Measurements from ENCODE around the gene UCK1. TPM values are rescaled to one million over a fixed set of nuclear protein-coding genes. Genes with fewer than 3 reads are reported as not detected.
"Not testable (repeated sequence)": the region's sequence is repeated elsewhere in the genome, so short reads cannot be mapped to it uniquely, and the experiment has no call there.

Gene UCK1
- total and polyA plus RNA-seq, 2 experiments from 2014 or later: 48.8 to 57.1 TPM

DNA sequence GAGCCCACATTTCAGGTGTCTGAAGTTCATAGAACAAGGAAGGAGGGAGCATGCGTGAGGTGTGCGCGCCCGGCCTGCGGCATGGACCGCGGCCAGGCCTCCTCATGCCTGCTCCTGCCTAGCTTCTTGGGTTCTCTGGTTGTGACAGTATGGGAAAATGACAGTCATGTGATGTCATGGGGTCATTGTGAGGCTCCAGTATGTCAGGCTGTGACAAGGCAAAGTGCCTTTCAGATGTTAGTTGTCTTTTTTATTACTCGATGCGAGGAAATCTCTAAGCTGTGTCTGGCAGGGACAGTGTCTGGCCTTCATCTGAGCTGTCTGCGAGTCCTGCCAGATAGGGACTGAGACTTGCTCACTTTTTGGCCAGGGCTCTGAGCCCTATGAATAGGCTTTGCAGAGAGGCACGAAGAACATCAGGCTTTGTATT, 13.3 kb downstream of the UCK1 start:
- H3K36me3 ChIP-seq: peaks cover 49% of the 10 kb centered on the region
- peak overlapping the region; percentile 82 for H3K27ac ChIP-seq
- TF ChIP-seq, protein P1, sequence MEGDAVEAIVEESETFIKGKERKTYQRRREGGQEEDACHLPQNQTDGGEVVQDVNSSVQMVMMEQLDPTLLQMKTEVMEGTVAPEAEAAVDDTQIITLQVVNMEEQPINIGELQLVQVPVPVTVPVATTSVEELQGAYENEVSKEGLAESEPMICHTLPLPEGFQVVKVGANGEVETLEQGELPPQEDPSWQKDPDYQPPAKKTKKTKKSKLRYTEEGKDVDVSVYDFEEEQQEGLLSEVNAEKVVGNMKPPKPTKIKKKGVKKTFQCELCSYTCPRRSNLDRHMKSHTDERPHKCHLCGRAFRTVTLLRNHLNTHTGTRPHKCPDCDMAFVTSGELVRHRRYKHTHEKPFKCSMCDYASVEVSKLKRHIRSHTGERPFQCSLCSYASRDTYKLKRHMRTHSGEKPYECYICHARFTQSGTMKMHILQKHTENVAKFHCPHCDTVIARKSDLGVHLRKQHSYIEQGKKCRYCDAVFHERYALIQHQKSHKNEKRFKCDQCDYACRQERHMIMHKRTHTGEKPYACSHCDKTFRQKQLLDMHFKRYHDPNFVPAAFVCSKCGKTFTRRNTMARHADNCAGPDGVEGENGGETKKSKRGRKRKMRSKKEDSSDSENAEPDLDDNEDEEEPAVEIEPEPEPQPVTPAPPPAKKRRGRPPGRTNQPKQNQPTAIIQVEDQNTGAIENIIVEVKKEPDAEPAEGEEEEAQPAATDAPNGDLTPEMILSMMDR (IDR thresholded peaks at IDR 0.05; ENCODE audit: low read depth, low read length): no peak

DNA sequence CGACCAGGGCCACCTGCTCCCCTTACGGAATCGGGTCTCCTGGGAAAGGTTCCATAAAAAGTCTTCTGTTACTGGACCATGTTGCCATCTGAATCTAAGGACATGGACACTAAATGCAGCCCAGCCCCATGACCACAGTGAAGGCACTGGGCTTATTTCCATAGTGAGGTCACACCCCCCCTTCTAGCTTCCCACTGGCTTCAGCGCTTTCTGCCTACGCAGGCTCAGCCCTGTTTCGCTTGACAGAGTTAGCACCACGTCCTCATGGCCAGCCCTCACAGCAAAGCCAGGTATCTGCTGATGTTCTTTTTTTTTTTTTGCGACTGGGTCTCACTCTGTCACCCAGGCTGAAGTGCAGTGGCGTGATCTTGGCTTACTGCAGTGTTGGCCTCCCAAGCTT, 14.1 kb downstream of the UCK1 start:
- TF ChIP-seq, protein P1 (IDR thresholded peaks at IDR 0.05; ENCODE audit: low read depth, low read length): no peak
- Histone ChIP-seq H3K27ac (no peak overlapping the region), H3K4me1 (ENCODE audit: low read depth) (peaks cover 8% of the 10 kb centered on the region), H3K9me3 (ENCODE audit: low read depth) (no peaks in the 10 kb centered on the region), H3K36me3 (peaks cover 51% of the 10 kb centered on the region), H3K27me3 (no peaks in the 10 kb centered on the region), H3K4me3 (no peak overlapping the region)
- no peak for DNase-seq (ENCODE audit: low read depth in 1 of 2, low spot score in 1 of 2)

More for the DNA sequence above, 13.3 kb downstream of the UCK1 start:
- Histone ChIP-seq H3K27me3 (no peaks in the 10 kb centered on the region), H3K4me1 (ENCODE audit: low read depth) (peaks cover 8% of the 10 kb centered on the region), H3K9me3 (ENCODE audit: low read depth) (no peaks in the 10 kb centered on the region), H3K4me3 (no peak overlapping the region)
- peak in 1 of 2 donors; percentile 50 for DNase-seq (ENCODE audit: low read depth in 1 of 2, low spot score in 1 of 2)

DNA sequence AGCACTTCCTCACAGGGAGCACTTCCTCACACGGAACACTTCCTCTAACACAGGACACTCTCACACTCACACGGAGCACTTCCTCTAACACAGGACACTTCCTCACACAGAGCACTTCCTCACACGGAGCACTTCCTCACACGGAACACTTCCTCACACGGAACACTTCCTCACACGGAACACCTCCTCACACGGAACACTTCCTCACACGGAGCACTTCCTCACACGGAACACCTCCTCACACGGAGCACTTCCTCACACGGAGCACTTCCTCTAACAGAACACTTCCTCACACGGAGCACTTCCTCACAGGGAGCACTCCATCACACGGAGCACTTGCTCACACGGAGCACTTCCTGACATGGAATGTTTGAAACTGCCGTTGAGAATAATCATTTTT, 15.0 kb downstream of the UCK1 start:
- no peak overlapping the region for H3K4me3 ChIP-seq
- no peak for DNase-seq (ENCODE audit: low read depth in 1 of 2, low spot score in 1 of 2)
- peaks cover 8% of the 10 kb centered on the region for H3K4me1 ChIP-seq (ENCODE audit: low read depth)
- TF ChIP-seq, protein P1 (IDR thresholded peaks at IDR 0.05; ENCODE audit: low read depth, low read length): no peak
- no peaks in the 10 kb centered on the region for H3K27me3 ChIP-seq
- H3K9me3 ChIP-seq (ENCODE audit: low read depth): no peaks in the 10 kb centered on the region
- no peak overlapping the region for H3K27ac ChIP-seq
- H3K36me3 ChIP-seq: peaks cover 54% of the 10 kb centered on the region

DNA sequence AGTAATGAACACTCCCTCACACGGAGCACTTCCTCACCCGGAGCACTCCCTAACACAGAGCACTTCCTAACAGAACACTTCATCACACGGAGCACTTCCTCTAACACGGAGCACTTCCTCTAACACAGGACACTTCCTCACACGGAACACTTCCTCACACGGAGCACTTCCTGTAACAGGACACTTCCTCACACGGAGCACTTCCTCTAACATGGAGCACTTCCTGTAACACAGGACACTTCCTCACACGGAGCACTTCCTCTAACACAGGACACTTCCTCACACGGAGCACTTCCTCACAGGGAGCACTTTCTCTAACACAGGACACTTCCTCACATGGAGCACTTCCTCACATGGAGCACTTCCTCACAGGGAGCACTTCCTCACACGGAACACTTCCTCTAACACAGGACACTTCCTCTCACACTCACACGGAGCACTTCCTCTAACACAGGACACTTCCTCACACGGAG, 15.5 kb downstream of the UCK1 start:
- H3K27ac ChIP-seq; H3K9me3 ChIP-seq (ENCODE audit: low read depth); DNase-seq (ENCODE audit: low read depth in 1 of 2, low spot score in 1 of 2); H3K4me3 ChIP-seq; H3K27me3 ChIP-seq; H3K4me1 ChIP-seq (ENCODE audit: low read depth): not testable (repeated sequence)
- peaks cover 56% of the 10 kb centered on the region for H3K36me3 ChIP-seq

DNA sequence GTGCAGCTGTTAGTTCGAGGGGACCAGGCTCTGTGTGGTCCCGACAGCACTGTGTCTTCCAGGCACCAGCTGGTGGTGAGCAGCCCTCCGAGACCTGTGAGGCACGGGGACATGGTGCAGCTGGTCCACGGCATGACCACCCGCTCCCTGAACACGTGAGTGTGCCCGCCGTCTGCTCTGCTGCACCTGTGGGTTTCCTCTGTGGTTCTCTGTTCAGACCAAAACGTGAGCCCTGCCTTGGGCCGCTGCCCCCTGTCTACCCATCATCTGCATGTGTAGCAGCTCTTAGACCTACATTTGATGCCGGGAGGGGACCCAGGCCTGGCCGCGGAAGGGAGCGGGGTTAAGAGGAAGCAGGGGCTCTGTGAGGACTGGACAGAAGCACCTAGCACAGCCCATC, 17.9 kb downstream of the UCK1 start:
- no peaks in the 10 kb centered on the region for H3K9me3 ChIP-seq (ENCODE audit: low read depth)
- no peaks in the 10 kb centered on the region for H3K27me3 ChIP-seq
- peaks cover 43% of the 10 kb centered on the region for H3K36me3 ChIP-seq
- DNase-seq (ENCODE audit: low read depth in 1 of 2, low spot score in 1 of 2): no peak
- H3K27ac ChIP-seq: no peak overlapping the region
- peaks cover 7% of the 10 kb centered on the region for H3K4me1 ChIP-seq (ENCODE audit: low read depth)
- TF ChIP-seq, protein P1 (IDR thresholded peaks at IDR 0.05; ENCODE audit: low read depth, low read length): no peak
- no peak overlapping the region for H3K4me3 ChIP-seq

DNA sequence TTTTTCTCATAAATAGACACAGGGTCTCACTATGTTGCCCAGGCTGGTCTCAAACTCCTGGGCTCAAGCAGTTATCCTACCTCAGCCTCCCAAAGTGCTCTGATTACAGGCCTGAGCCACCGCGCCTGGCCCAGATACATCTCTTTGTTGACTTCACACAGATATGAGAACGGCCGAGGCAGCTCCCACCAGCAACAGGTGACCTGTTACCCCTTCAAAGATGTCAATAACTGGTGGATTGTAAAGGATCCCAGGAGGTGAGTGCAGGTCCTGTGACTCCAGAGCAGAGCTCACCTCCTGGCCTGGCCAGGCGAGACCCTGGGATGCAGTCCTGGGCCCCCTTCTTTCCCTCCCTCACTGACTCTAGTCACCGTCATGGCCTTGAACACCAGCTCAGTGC, 19.2 kb downstream of the UCK1 start:
- Histone ChIP-seq H3K36me3 (peaks cover 40% of the 10 kb centered on the region), H3K4me1 (ENCODE audit: low read depth) (no peaks in the 10 kb centered on the region), H3K27ac (no peak overlapping the region), H3K27me3 (no peaks in the 10 kb centered on the region), H3K9me3 (ENCODE audit: low read depth) (no peaks in the 10 kb centered on the region), H3K4me3 (no peak overlapping the region)
- no peak for DNase-seq (ENCODE audit: low read depth in 1 of 2, low spot score in 1 of 2)
- TF ChIP-seq, protein P1 (IDR thresholded peaks at IDR 0.05; ENCODE audit: low read depth, low read length): no peak
